Measurements from ENCODE around the gene STIMATE.

Gene STIMATE

DNA sequence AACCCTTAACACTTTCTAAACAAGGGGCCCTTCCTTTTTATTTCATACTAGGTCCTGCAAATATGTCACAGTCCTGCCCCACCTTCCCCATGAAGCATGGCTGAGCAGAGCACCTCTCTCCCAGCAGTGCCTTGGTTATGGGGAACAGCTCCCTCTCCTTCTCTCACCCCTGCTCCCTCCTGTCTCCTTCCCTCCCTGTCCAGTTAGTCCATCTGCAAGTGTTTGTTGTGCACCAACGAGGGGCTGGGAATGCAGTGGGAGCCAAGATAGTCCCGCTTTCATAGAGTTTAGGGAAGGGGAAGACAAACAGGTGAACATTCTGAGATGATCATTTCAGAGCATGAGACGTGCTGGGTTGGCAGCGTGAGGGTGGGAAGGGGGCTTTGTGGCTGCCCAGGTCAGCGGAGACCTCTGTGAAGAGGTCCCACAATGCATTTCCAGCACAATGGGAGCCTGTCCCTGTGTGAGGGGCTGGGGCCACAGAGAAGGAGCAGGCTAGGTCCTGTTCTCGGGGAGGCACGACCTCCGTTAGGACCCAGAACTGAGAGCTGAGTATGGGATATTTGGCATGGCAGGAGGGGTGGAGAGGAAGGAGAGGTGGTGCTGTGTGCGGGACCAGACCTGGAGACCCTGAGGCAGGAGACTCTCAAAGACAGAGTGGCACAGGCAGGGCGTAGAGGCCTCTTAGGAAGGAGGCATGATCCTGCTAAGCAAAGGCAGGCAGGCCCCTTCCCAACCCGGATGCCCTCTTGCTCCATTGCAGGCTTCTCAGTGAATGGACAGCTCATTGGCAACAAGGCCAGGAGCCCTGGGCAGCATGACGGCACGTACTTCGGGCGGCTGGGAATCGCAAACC, 108.2 kb downstream of the STIMATE start:
- no peak overlapping the region for H3K4me3 ChIP-seq (ENCODE audit: low read depth, low read length)
- no peak overlapping the region for H2AFZ ChIP-seq
- H3K4me1 ChIP-seq: no peaks in the 10 kb centered on the region

DNA sequence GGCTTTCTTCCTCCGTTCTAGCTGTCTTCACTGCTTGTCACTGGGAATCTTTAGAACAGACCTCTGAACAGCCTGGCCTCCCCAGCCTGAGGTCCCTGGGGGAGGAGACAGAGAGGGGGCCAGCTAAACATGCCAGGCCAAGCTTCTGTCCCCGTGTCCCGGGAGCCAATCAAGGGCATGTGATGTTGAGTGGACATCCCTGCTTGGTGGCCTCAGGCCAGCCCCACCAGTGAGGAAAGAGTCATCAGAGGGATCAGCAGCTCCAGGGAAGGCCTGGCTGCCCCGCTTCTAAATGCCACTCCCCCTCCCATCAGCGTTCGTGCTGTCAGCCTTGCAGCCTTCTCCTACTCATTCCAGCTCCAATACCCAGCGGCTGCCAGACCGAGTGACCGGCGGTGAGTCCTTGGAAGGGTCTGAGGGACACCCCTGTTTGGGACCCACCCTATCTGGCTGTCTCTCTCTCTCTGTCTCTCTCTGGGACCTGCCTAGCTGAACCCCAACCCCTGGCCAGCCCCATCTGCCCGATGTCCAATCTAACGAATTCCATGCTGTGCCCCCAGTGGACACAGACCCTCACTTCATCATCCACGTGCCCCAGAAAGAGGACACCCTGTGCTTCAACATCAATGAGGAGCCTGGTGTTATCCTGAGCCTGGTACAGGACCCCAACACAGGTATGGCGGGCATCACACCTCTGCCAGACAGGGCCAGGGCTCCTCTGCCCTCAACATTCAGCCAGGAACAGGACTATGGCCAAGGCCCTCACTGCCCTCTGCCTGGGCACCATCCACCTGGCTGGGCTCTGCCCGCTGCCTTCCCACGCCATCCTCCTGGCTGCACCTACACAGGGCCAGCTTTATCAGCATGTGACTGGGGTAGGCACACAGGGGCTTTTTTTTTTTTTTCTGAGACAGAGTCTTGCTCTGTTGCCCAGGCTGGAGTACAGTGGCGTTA, 109.4 kb downstream of the STIMATE start:
- TF ChIP-seq, protein P1, sequence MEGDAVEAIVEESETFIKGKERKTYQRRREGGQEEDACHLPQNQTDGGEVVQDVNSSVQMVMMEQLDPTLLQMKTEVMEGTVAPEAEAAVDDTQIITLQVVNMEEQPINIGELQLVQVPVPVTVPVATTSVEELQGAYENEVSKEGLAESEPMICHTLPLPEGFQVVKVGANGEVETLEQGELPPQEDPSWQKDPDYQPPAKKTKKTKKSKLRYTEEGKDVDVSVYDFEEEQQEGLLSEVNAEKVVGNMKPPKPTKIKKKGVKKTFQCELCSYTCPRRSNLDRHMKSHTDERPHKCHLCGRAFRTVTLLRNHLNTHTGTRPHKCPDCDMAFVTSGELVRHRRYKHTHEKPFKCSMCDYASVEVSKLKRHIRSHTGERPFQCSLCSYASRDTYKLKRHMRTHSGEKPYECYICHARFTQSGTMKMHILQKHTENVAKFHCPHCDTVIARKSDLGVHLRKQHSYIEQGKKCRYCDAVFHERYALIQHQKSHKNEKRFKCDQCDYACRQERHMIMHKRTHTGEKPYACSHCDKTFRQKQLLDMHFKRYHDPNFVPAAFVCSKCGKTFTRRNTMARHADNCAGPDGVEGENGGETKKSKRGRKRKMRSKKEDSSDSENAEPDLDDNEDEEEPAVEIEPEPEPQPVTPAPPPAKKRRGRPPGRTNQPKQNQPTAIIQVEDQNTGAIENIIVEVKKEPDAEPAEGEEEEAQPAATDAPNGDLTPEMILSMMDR (IDR thresholded peaks at IDR 0.05): no peak
- no peaks in the 10 kb centered on the region for H3K9me3 ChIP-seq (ENCODE audit: control insufficient read depth, low read length)
- no peak overlapping the region for H3K4me2 ChIP-seq (ENCODE audit: low read length)
- no peak overlapping the region for H3K4me3 ChIP-seq (ENCODE audit: low read depth, low read length)
- no peak overlapping the region for H3K9ac ChIP-seq
- no peak overlapping the region for H3K27ac ChIP-seq
- H3K4me1 ChIP-seq: no peaks in the 10 kb centered on the region
- H3K27me3 ChIP-seq (ENCODE audit: control insufficient read depth, insufficient read depth, low read length): no peaks in the 10 kb centered on the region
- H2AFZ ChIP-seq: no peak overlapping the region
- H3K79me2 ChIP-seq: no peaks in the 10 kb centered on the region
- H3K36me3 ChIP-seq (ENCODE audit: control insufficient read depth, insufficient read depth, low read length): no peaks in the 10 kb centered on the region

More for the DNA sequence above, 108.2 kb downstream of the STIMATE start:
- Histone ChIP-seq H3K27ac (no peak overlapping the region), H3K4me2 (ENCODE audit: low read length) (no peak overlapping the region), H3K9ac (no peak overlapping the region), H3K27me3 (ENCODE audit: control insufficient read depth, insufficient read depth, low read length) (no peaks in the 10 kb centered on the region), H3K9me3 (ENCODE audit: control insufficient read depth, low read length) (no peaks in the 10 kb centered on the region), H3K36me3 (ENCODE audit: control insufficient read depth, insufficient read depth, low read length) (no peaks in the 10 kb centered on the region), H3K79me2 (no peaks in the 10 kb centered on the region)
- TF ChIP-seq, protein P1 (IDR thresholded peaks at IDR 0.05): no peak

DNA sequence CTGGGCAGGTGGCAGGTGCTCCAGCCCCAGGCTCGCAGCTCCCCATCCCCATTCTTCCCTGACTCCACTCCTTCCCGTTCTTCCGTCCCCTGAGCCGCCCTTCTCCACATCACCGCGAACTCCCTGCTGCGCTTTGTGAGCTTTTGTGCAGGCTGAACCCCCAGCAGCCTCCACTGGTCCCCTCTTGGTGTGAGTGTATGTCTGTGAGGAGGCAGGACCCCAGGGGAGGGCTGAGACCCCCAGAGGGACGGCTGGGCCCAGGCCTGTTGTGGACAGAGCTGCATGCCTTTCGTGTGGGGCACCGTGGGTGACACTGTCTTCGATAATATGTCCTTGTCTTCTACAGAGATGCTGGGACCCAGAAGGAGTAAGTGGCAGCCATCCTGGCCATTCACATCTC, 110.1 kb downstream of the STIMATE start:
- Histone ChIP-seq H3K4me1 (no peaks in the 10 kb centered on the region), H3K9me3 (ENCODE audit: control insufficient read depth, low read length) (no peaks in the 10 kb centered on the region), H3K79me2 (no peaks in the 10 kb centered on the region), H3K36me3 (ENCODE audit: control insufficient read depth, insufficient read depth, low read length) (no peaks in the 10 kb centered on the region), H3K9ac (no peak overlapping the region), H3K4me2 (ENCODE audit: low read length) (no peak overlapping the region), H3K27ac (no peak overlapping the region), H3K4me3 (ENCODE audit: low read depth, low read length) (no peak overlapping the region), H2AFZ (no peak overlapping the region), H3K27me3 (ENCODE audit: control insufficient read depth, insufficient read depth, low read length) (no peaks in the 10 kb centered on the region)
- TF ChIP-seq, protein P1 (IDR thresholded peaks at IDR 0.05): no peak

All from parathyroid adenoma (tissue), 2 donors.